CD4-positive, CD25-positive, alpha-beta regulatory T cell (primary cell): Measurements from ENCODE around the gene MAOA. TPM values are rescaled to one million over a fixed set of nuclear protein-coding genes. Genes with fewer than 3 reads are reported as not detected.

ENCODE experiments used
- polyA plus RNA-seq, 4 donors: library from polyadenylated mRNA; unstranded; fragments of 300-500 nt; fragmentation: Illumina TruSeq; gene quantifications; one replicate each; pipeline ENCODE4 v1.2.3, GENCODE V29; 2021
- total RNA-seq: library from RNA; stranded (reverse); gene quantifications from one replicate; pipeline ENCODE4 v1.2.3, GENCODE V29; 2022

MAOA gene
- total and polyA plus RNA-seq, 5 donors from 2014 or later = 0.03 to 4.8 TPM; not detected in 3

Other genes starting within 250 kb of the MAOA start
- not detected for gene MAOB, start 226.2 kb downstream of the MAOA start, total RNA-seq
- gene MAOB, start 226.2 kb downstream of the MAOA start, polyA plus RNA-seq = under 1 TPM in 1 of 4 donors, not detected in 3; 0.13 TPM